Smooth muscle cell (in vitro differentiated cells): ENCODE results near the gene CLSTN2. TPM values are rescaled to one million over a fixed set of nuclear protein-coding genes. Genes with fewer than 3 reads are reported as not detected.

Source experiments
- DNase-seq: peaks from one replicate; lab custom pipeline; 2025; ENCODE audit not compliant: unreplicated experiment; lab: John Stamatoyannopoulos, UW
- H2AFZ ChIP-seq: fragments of 200-600 bp; sonication (generic); 2 replicates; pipeline ENCODE4 v1.6.0; 2016; ENCODE audit warnings: antibody characterized with exemption, low read depth, mild to moderate bottlenecking
- H3F3A ChIP-seq: fragments of 200-600 bp; sonication (generic); 2 replicates; pipeline ENCODE4 v1.6.0; 2017; ENCODE audit warnings: antibody characterized with exemption, low read depth
- H3K27ac ChIP-seq: fragments of 200-600 bp; sonication (generic); 2 replicates; pipeline ENCODE4 v1.5.1; 2016; ENCODE audit warnings: low read depth, mild to moderate bottlenecking
- H3K27me3 ChIP-seq: fragments of 200-600 bp; sonication (generic); 2 replicates; pipeline ENCODE4 v1.6.1; 2016; ENCODE audit warnings: low read depth, mild to moderate bottlenecking
- H3K36me3 ChIP-seq: fragments of 200-600 bp; sonication (generic); 2 replicates; pipeline ENCODE4 v1.5.1; 2016; ENCODE audit warnings: low read depth
- H3K4me1 ChIP-seq: fragments of 200-600 bp; sonication (generic); 2 replicates; pipeline ENCODE4 v1.5.1; 2016; ENCODE audit warnings: low read depth
- H3K4me2 ChIP-seq: fragments of 200-600 bp; sonication (generic); 2 replicates; pipeline ENCODE4 v1.6.0; 2016; ENCODE audit warnings: mild to moderate bottlenecking
- H3K4me3 ChIP-seq: fragments of 200-600 bp; sonication (generic); 2 replicates; pipeline ENCODE4 v1.5.1; 2016; ENCODE audit warnings: mild to moderate bottlenecking
- H3K79me2 ChIP-seq: fragments of 200-600 bp; sonication (generic); 2 replicates; pipeline ENCODE4 v1.6.0; 2016; ENCODE audit warnings: low read depth, mild to moderate bottlenecking
- H3K9ac ChIP-seq: fragments of 200-600 bp; sonication (generic); 2 replicates; pipeline ENCODE4 v1.6.0; 2016; ENCODE audit warnings: low read depth
- H3K9me3 ChIP-seq: fragments of 200-600 bp; sonication (generic); replicated peaks from 2 replicates; pipeline ENCODE4 v1.5.1; 2016; ENCODE audit warnings: low read depth
- H4K20me1 ChIP-seq: fragments of 200-600 bp; sonication (generic); 2 replicates; pipeline ENCODE4 v1.6.0; 2016; ENCODE audit warnings: low read depth
- CTCF ChIP-seq: fragments of 200-600 bp; sonication (generic); IDR thresholded peaks from 2 replicates; pipeline ENCODE4 v1.5.1; 2017; ENCODE audit warnings: borderline replicate concordance, mild to moderate bottlenecking, antibody characterized with exemption; ENCODE audit not compliant: insufficient read depth, poor library complexity, severe bottlenecking
- WGBS: methylation state at CpG from one replicate; pipeline ENCODE4 v1.1.7; 2016; ENCODE audit warnings: low lambda C conversion rate; 5-methylcytosine and 5-hydroxymethylcytosine counted together
- polyA plus RNA-seq: library from polyadenylated mRNA; unstranded; fragments of >200 nt; fragmentation: Nextera tagmentation; extraction: Ambion mirVana; gene quantifications from 2 replicates; pipeline ENCODE4 v1.2.1, GENCODE V29; 2016
- total RNA-seq: library from RNA; depleted of rRNA; stranded (reverse); fragments of >200 nt; gene quantifications from 2 replicates; pipeline ENCODE4 v1.2.3, GENCODE V29; 2014

CLSTN2 gene
- total and polyA plus RNA-seq, 2 experiments from 2014 or later: 0.91 to 1.5 TPM

- H4K20me1 ChIP-seq: no peaks in the 10 kb centered on the region
- H2AFZ ChIP-seq: no peak overlapping the region
- no peak overlapping the region for H3K27ac ChIP-seq
- no peaks in the 10 kb centered on the region for H3K9me3 ChIP-seq
- no peak for TF ChIP-seq CTCF
- H3K9ac ChIP-seq: no peak overlapping the region
- 94% methylated on average over 5 of the region's 5 CpGs for WGBS
- H3K4me3 ChIP-seq: no peak overlapping the region
- H3K36me3 ChIP-seq: no peaks in the 10 kb centered on the region
- H3F3A ChIP-seq: no peaks in the 10 kb centered on the region
- H3K4me2 ChIP-seq: no peak overlapping the region
- no peaks in the 10 kb centered on the region for H3K79me2 ChIP-seq
- no peaks in the 10 kb centered on the region for H3K27me3 ChIP-seq
- DNase-seq: no peak
- H3K4me1 ChIP-seq: no peaks in the 10 kb centered on the region
Measured at GRCh38 chr3:140134231-140134965, 199.4 kb downstream of the CLSTN2 start.

GRCh38 chr3:140135461-140135860 is 200.5 kb downstream of the CLSTN2 start:
- Histone ChIP-seq H3K27ac (no peak overlapping the region), H3K4me2 (no peak overlapping the region), H2AFZ (no peak overlapping the region), H4K20me1 (no peaks in the 10 kb centered on the region), H3K36me3 (no peaks in the 10 kb centered on the region), H3K9me3 (no peaks in the 10 kb centered on the region), H3K9ac (no peak overlapping the region), H3K79me2 (no peaks in the 10 kb centered on the region), H3K27me3 (no peaks in the 10 kb centered on the region), H3K4me1 (no peaks in the 10 kb centered on the region), H3F3A (no peaks in the 10 kb centered on the region), H3K4me3 (no peak overlapping the region)
- no peak for TF ChIP-seq CTCF
- 56% methylated on average over 4 of the region's 4 CpGs for WGBS
- DNase-seq: no peak

GRCh38 chr3:140143367-140144069 is 208.5 kb downstream of the CLSTN2 start:
- Histone ChIP-seq H3K4me3 (no peak overlapping the region), H2AFZ (no peak overlapping the region), H3K27me3 (no peaks in the 10 kb centered on the region), H3K27ac (no peak overlapping the region), H3K4me1 (no peaks in the 10 kb centered on the region), H4K20me1 (no peaks in the 10 kb centered on the region), H3F3A (no peaks in the 10 kb centered on the region), H3K9me3 (no peaks in the 10 kb centered on the region), H3K9ac (no peak overlapping the region), H3K36me3 (no peaks in the 10 kb centered on the region), H3K79me2 (no peaks in the 10 kb centered on the region), H3K4me2 (no peak overlapping the region)
- TF ChIP-seq CTCF: no peak
- no peak for DNase-seq
- WGBS: 82% methylated on average over 5 of the region's 5 CpGs
